Gastrocnemius medialis (tissue), 4 donors: ENCODE measurements around the gene ARHGAP19.

Source experiments
- POLR2A ChIP-seq, 2 donors: fragments of 450-650 bp; IDR thresholded peaks; one replicate each; pipeline ENCODE4 v1.6.1; 2017; ENCODE audit warnings: antibody characterized with exemption in 2 of 2, mild to moderate bottlenecking in 2 of 2, moderate library complexity in 2 of 2
- TF ChIP-seq, protein P1 (sequence below), 5 experiments: fragments of 450-650 bp in 3 of 5; fragments of 200-600 bp in 2 of 5; sonication (generic) in 2 of 5; IDR thresholded peaks in 4 of 5; conservative IDR thresholded peaks in 1 of 5; 1 replicate in 4 of 5; 2 replicates in 1 of 5; pipeline ENCODE4 v1.5.1; 2016 to 2019; ENCODE audit warnings: antibody characterized with exemption in 5 of 5, mild to moderate bottlenecking in 3 of 5, moderate library complexity in 3 of 5

DNA sequence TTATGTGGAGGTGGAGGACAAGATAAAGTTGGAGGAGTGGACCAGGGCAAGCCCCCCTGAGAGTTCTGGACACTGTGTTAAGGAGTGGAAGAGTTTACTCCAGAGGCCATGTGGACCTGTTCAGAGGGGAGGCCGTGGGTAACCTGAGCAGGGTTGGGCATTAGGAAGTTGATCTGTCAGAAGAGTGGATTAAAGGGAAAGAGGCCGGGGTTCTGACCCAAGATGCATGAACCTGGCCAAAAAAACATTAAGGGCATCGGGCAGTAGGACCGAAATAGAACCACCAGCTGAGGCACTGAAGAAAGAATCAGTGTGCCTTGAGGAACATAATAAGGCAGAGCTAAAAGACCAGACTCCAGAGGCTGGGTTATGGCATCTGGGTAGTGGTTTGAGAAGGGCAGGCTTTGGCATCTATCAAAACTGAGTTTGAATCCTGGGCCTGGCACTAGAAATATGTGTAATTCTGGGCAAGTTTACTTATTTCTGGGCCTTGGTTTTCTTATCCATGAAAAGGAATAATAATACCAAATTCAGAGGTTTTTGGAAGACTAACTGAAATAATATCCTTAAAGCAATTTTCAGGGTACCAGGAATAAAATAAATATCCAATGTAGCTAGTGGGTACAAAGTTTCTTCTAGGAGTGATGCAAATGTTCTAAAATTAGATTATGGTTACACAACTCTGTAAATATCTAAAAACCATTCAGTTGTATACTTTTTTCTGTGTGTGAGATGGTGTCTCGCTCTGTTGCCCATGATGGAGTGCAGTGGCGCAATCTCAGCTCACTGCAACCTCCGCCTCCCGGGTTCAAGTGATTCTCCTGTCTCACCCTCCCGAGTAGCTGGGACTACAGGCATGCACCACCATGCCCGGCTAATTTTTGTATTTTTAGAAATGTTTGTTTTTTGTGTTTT is 15.7 kb upstream of the ARHGAP19 start:
- TF ChIP-seq, protein P1, sequence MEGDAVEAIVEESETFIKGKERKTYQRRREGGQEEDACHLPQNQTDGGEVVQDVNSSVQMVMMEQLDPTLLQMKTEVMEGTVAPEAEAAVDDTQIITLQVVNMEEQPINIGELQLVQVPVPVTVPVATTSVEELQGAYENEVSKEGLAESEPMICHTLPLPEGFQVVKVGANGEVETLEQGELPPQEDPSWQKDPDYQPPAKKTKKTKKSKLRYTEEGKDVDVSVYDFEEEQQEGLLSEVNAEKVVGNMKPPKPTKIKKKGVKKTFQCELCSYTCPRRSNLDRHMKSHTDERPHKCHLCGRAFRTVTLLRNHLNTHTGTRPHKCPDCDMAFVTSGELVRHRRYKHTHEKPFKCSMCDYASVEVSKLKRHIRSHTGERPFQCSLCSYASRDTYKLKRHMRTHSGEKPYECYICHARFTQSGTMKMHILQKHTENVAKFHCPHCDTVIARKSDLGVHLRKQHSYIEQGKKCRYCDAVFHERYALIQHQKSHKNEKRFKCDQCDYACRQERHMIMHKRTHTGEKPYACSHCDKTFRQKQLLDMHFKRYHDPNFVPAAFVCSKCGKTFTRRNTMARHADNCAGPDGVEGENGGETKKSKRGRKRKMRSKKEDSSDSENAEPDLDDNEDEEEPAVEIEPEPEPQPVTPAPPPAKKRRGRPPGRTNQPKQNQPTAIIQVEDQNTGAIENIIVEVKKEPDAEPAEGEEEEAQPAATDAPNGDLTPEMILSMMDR (IDR thresholded peaks at IDR 0.05 in 4 of 5, conservative IDR thresholded peaks at IDR 0.05 in 1 of 5): no peak
- TF ChIP-seq POLR2A (IDR thresholded peaks at IDR 0.05): no peak
